ENCODE data around the gene RIIAD1.
"Not testable (repeated sequence)": the region's sequence is repeated elsewhere in the genome, so short reads cannot be mapped to it uniquely, and the experiment has no call there.

The RIIAD1 gene, protein sequence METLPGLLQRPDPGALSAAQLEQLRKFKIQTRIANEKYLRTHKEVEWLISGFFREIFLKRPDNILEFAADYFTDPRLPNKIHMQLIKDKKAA

DNA sequence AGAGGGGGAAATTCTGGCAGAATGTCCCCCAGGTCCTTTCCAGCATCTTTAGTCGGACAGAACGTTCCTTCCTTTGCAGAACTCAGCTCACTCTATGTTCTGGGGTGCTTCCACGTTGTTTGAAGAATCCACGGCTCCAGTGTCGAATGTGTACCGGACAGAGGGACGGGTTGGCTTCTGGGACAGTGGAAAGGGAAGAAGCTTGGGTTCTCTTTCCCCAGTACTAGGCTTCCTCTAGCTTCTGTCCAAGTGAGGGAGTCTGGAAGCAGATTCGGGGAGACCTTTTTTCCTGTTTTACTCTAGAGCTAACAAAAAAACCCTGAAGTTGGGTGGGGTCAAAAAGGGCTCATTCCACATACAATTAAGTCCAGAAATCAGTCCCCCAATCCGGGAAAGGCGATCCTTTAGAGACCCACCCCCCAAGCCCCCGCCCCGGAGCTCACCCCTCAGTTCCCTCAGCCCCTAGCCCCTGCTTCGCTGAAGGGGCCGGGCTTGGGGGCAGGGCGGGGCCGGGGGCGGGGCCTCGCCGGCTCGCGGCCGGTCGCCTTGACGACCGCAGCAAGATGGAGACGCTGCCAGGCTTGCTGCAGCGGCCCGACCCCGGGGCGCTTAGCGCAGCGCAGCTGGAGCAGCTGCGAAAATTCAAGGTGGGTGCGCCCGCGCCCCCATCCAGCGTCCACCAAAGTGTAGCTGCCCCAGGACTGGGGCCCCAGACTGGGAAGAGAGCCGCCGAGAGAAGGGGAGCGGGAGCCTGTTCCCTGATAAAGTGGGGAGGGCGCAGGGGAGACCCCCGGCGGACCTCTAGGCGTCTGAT lies at the start of gene RIIAD1:
Gene RIIAD1 (plus strand): TSS at position 549 of the 814 bp plus-strand sequence. CDS start 15 bp downstream, at position 564.
- no peak for DNase-seq (ENCODE audit: low spot score)

DNA sequence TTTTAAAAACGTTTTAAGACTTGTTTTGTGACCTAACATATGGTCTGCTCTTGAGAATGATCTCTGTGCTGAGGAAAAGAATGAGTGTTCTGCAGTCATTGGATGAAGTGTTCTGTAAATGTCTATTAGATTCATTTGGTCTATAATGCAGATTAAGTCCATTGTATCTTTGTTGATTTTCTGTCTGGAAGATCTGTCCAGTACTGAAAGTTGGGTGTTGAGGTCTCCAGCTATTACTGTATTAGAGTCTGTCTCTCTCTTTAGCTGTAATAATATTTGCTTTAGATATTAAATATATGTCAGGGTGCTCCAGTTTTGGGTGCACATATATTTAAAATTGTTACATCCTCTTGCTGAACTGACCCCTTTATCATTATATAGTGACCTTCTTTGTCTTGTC lies 47.9 kb upstream of the RIIAD1 start:
- DNase-seq (ENCODE audit: low spot score) = no peak

DNA sequence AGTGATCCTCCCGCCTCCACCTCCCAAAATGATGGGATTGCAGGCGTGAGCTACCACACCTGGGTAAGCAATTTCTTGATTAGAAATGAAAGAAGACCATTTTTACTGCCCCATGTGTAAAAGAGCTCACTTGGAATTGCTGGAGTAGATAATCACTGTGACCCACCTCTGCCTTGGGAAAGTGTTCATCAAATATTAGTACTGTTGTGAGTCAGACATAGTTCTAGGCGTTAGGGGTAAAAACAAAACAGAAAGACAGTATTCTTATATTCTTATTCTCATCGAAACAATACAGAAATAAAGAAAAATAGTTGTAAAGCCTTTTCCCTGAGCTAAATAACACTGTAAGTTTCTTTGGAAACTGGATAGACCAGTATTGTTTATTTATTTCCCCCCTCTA lies 40.9 kb upstream of the RIIAD1 start:
- DNase-seq (ENCODE audit: low spot score) = no peak

DNA sequence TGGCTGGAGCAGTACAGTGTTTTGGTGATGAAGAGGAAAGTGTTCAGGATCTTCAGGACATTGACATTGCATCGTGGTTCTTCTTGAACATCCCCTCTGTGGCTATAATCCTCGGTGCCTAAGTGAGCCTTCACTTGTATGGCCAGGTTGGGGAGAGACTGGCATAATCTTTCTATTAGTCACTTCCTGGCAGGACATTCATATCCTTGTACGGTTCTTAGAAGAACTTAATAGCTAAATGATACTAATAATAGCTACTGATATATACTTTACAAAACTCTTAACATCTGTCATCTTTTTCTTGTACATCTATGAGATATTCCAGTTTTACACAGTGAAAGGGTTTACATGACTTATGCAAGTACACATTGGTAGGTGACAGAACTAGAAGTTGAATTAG lies 40.5 kb upstream of the RIIAD1 start:
- DNase-seq (ENCODE audit: low spot score) = no peak

DNA sequence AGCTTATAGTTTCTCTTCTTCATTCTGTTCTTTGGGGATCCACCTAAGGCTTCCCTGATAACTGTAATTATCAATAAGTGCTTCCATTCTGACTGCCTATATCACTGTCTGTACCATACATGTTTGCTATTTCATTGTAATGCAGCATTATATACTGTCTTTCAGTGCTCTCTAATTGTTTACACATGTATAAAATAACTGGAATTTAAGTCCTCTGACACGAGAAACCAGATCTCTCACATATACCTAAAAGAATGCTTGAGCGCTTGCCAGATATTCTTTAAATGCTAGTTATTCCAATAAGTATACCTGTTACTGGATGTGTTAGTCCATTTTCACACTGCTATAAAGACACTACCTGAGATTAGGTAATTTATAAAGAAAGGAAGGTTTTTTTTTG lies 39.4 kb upstream of the RIIAD1 start:
- DNase-seq (ENCODE audit: low spot score) = no peak

DNA sequence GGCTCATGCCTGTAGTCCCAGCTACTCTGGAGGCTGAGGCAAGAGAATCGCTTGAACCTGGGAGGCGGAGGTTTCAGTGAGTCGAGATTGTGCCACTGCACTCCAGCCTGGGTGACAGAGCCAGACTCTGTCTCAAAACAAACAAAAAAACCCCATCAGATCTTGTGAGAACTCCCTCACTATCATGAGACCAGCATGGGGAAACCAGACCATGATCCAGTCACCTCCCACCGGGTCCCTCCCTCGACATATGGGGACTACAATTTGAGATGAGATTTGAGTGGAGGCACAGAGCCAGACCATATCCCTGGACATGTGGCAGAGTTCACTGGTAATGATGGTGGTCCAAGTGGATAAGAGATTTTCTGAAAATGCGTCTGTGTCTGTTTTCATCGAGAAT lies 38.4 kb upstream of the RIIAD1 start:
- DNase-seq (ENCODE audit: low spot score) = not testable (repeated sequence)

DNA sequence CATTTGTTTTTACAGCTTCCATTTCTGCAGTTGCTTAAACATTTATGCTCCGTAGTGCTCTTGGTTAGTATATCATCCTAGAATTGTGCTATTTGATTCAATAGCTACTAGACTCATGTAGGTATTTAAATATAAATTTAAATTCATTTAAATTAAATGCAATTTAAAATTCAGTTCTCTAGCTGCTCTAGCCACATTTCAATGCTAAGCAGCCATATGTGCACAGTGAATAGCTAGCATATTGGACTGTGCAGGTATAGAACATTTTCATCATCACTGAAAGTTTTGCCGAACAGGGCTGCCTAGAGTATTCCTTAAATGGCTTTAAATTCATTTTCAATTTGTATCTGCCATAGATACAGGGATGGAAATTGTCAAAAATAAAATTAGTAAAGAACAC lies 37.2 kb upstream of the RIIAD1 start:
- no peak for DNase-seq (ENCODE audit: low spot score)

DNA sequence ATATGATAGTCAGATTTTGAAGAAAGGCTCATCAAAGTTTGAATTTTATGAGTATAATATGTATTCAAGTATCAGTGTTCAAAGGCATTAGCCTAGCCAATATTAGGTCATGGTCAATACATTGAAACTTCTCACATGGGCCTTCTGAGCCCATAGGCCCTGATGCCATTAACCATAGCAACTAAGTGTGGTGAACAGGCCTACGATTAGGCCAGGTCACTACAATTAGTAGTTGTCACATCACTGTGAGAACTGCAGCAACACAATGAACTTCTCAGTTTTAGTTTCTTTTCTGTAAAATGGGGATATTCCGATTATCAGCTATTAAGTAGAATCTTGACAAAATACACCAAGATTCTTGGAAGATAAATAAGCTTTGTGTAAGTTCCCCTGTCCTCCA lies 34.8 kb upstream of the RIIAD1 start:
- DNase-seq (ENCODE audit: low spot score) = no peak

DNA sequence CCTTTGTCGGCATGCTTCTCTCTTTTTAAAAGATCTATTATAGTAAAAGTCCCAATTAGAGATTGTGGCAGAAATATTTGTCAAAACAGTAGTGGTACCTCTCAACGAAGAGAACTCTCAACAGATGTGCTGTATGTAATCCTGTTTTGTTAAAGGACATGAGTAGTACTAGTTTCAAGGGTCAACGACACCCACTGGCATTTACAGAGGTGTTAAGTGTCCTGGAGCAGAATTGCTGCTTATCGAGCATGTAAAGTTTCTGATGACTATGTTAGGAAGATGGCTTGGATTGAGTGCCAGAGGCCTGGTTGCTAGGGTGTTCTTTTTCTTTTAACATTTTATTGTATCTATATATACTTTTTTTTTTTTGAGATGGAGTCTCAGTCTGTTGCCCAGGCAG lies 31.8 kb upstream of the RIIAD1 start:
- DNase-seq (ENCODE audit: low spot score) = no peak

DNA sequence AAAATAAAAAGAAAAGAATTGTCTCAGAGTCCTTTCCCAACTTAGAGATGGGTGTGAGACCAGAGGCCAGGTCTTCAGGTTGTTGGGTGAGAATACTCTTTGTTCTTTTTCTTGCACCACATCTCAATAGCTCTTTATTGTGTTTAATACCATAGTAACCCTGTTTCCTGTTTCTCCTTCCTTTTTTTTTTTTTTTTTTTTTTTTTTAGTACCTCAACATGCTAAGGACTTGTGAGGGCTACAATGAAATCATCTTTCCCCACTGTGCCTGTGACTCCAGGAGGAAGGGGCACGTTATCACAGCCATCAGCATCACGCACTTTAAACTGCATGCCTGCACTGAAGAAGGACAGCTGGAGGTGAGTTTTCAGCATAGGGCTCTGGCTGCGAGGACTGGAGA lies 29.1 kb upstream of the RIIAD1 start:
- no peak for DNase-seq (ENCODE audit: low spot score)

DNA sequence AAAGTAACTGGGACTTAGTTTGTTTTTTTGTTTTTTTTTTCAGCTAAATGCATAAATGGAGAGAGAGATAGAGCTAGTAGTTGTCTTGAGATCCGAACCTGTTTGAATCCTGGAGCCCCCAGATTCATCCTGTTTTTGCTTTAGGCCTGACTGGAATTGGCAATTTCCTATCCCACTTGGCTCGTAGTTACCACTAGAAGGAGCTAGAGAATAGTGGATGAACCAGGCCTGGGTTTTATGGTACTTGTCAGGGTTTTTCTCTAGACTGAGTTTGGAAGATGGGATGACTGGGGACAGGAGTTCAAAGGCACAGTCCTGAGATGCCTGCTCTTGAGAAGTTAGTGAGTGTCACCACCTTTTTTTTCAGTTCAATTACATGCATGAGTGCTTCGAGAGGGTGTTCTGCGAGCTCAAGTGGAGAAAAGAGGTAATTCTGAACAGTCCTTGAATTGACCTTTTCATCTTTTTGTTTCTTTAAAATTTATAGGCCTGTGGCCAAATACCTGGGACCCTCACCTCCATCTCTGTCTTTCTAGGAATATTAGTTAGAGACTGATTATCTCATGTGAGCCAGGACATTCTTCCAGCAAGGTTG lies 28.2 kb upstream of the RIIAD1 start:
- DNase-seq (ENCODE audit: low spot score) = peak; percentile 46

DNA sequence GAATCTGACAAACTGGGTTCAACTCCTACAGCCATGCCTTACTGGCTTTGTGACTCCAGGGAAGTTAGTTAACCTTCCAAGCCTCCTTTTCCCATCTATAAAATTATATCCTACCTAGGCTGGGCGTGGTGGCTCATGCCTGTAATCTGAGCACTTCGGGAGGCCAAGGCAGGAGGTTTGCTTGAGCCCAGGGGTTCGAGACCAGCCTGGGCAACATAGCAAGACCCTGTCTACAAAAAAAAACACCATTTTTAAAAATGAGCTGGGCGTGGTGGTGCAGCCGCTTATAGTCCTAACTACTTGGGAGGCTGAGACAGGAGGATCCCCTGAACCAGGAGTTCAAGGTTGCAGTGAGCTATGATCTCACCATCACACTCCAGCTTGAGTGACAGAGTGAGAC lies 19.8 kb upstream of the RIIAD1 start:
- no peak for DNase-seq (ENCODE audit: low spot score)

DNA sequence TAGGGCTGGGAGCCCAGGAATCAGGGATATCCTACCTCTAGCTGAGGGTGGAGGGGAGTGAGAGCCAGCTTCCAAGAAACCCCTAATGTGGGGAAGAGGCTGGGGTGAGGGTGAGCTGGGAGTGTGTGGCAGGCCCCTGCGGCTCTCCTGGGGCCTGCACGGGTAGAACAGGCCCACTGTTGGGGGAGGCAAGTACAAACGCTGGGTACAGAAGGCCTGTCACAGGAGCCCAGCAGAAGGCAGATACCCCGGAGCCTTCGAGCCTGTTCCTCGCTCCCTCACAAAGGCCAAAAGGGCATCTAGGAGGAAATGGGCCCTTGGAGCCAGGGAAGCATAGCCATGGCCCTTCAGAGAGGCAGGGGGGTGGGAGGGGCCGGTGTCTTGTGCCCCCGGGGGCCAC lies 18.4 kb upstream of the RIIAD1 start:
- DNase-seq (ENCODE audit: low spot score) = no peak

DNA sequence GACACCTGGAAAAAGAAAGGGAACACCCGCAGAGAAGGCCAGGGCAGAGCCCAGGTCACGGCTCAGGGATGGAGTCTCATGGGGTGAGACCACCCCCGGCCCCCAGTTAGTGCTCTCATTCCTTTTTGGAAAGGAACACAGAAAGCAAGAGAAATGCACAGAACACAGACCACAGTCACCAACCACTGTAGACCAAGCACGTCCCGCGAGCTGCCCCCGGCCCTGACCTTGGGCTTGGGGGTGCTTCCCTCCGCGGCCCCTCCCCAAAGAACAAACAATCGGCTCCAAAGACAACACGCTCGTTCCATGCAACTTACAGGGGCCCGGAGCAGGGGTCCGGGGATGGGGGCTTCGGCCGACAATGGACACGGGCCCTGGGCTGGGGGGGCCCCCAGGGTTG lies 17.5 kb upstream of the RIIAD1 start:
- no peak for DNase-seq (ENCODE audit: low spot score)

DNA sequence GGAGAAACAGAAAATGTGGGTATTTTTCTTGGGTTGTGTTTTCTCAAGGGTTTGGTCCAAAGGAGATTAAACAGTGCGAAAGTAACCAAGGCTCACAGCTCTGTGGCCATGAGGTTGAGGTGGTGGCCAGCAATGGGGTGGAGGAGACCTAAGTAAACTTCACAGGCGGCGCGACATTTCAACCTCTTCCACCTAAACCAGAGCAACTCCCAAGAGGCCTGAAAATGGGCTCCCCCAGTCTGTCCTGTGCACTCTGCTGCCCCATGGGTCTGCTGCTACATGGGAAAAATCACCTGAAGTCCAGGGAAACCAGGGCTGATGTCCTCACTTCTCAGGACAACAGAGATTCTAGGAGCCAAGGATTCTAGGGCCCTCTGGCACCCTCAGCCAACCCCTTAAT lies 17.1 kb upstream of the RIIAD1 start:
- no peak for DNase-seq (ENCODE audit: low spot score)

DNA sequence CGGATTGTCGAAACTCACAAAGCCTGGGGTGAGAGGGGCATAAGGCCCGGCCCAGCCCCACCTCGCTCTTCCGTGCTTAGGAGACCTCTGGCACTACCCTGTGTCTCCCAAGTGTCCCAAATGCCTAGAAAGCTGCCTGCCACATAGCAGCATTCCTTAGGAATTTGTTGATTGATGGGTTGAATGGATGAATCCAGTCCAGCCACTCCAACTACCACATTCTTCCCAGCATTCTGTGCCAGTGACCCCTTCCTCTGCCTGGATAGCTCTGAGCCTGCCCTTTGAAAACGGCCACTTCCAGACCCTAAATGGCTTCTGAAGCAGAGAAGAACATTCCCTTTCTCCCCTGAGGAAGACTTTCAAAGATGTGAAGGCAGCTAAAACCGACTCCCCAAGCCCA lies 16.2 kb upstream of the RIIAD1 start:
- DNase-seq (ENCODE audit: low spot score) = no peak

DNA sequence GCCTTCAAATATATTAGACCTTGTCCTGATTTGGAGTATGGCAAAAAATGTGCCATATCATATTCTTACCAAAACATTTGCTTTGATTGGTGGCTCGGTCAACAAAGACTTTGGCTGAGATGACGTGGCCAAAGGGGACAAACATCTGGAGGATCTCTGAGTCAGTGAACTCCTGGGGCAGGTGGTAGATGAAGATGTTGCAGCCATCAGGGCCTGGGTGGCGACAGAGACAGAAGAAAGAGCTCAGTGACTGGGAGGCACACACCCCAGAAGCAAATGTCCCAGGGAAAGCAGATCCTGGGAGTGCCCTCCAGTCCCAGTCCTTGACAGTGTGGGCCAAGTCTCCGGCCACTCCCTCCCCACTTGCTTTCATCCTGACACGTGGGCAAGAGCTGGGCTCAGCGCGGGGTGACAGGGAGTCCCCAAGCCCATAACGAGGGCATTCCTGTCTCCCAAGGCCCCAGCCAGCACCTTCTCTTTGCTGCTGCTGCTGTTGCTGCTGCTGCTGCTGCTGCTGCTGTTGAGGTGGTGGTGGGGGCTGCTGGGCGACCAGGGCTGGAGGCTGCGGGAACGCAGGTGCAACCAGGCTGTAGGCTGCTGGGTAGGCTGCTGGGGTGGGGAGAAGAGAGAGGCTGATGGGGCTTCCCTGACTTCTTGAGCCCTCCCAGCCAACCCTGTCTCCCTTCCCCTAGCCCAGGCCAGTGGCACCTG lies 15.4 kb upstream of the RIIAD1 start:
- no peak for DNase-seq (ENCODE audit: low spot score)

DNA sequence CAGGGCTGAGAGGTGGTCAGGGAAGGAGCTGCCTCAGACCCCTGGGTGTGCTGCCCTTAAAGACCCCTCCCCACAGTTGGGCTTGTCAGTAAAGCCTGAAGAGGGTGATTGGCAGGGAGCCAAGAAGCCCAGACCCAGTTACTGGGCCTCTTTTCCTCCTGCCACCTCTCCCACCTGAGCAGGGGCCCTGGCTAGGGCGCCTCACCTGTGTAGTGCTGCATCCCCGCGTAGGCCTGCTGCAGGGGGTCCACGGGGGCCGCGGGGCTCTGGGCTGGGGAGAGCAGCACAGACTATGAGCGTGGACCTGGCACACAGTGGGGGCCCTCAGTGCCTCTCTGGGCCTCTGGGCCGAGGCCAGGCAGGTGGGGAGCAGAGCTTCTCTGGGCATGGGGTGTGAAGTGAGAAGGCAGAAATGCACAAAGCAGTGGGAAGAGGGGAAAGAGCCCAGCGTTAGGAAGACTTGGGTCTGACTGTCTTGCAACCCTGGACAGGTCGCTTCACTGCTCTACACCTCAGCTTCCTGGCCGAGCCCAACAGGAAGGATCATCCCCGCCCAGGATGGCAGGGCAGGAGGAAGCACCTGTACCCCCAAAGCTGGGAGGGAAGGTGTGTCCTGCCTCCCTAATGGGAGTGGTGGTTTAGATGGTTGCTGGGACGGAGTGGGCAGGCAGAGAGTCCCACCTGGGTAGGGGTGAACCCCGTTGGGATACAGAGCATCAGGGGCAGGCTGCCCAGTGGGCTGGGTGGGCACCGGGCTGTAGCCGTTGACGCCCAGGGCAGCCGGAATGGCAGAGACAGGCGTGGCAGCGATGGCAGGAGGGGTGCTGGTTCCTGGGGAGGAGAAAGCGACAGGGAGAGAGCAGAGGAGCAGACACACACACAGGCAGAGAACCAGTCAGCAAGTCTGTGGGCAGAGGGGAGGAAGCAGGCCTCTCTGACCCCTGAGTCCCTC lies 14.6 kb upstream of the RIIAD1 start:
- DNase-seq (ENCODE audit: low spot score) = no peak

DNA sequence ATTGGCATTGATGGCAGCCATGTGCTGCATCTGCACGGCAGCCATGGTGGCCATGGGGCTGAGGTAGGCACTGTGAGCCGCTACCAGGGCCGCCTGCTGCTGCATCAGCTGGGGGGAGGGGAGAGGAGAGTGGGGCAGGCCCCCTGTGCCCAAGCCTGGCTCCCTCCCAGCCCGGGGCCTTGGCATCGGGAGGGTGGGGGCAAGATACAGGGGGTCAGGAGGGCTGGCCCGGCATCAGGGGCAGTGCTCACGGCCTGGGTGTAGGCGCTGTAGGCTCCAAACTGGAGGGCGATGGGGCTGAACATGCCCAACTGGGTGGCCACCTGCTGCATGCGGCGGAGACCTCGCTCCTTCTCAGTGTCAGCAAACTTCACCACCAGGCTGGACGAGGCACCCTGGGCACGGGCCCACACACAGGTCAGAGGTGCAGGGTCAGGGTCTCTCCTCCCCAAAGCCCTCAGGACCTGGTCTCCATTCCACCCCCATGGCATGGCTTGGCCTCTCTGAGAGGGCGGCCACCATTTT lies 13.7 kb upstream of the RIIAD1 start:
- DNase-seq (ENCODE audit: low spot score) = no peak

DNA sequence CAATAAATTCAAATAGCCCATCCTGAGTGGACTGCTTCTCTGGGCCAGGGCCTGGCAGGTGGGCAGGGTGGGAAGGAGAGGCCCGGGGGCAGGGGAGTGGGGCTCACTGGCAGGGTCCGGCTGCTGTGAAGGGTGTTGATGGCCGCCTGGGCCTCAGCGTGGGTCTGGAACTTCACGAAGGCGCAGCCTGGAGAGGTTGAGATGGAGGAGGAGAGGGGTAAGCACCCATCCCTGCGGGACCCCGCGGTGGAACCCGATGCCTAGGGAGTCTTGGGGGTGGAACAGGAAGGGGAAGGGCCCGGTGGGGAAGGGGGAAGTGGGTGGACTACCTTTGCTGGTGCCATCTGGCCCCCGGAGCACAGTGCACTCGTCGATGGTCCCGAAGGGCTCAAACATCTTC lies 12.4 kb upstream of the RIIAD1 start:
- DNase-seq (ENCODE audit: low spot score) = no peak

DNA sequence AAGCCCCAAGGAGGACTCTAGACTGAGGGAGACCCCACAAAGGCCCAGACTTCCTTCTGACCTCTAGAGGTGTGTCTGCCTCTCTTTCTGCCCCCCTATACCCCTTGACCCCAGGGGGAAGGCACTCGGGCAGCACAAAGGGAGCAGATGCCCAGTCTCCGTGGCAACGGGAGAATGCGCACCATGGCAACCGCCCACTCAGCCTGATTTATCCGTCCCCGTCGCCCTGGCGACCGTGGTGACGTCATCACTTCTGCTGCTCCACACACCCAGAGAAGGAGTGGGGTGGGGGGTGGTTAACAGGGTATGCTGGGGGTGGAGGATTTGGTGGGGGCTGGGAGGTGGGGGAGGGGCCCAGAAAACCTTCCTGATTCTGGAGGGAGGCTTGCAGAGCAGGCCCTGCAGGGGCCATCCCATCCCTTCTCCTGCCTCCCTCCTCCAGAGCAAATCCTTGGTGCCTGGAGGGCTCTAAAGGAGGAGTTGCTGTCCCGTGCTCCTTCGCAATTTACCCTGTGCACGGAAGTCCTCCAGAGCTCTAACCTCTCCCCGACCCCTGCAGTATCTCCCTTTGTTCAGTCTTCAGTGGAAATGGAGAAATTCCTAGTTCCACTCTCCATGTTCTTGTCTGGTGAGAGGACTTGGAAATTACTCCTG lies 11.0 kb upstream of the RIIAD1 start:
- no peak for DNase-seq (ENCODE audit: low spot score)

Measured in hematopoietic multipotent progenitor cell treated with erythropoietin and hydrocortisone succinate and interleukin-3 and kit ligand, for 17 days (in vitro differentiated cells).